ENCODE data around the gene ZFP90.
"Not testable (repeated sequence)": the region's sequence is repeated elsewhere in the genome, so short reads cannot be mapped to it uniquely, and the experiment has no call there.

GRCh38 chr16:68494261-68494660 is 44.8 kb upstream of the ZFP90 start:
- not testable (repeated sequence) for TF ChIP-seq CTCF, POLR2A (IDR thresholded peaks at IDR 0.05)
